GM18873 (cell line): Measurements from ENCODE around the gene IMMP2L.

Experiments
- ATAC-seq: cut with Tn5 transposase; IDR thresholded peaks from one replicate; pipeline ENCODE4 v1.9.1; 2021; ENCODE audit warnings: mild to moderate bottlenecking, moderate library complexity, moderate number of reproducible peaks; ENCODE audit not compliant: unreplicated experiment, low FRiP score

The IMMP2L gene

GRCh38 chr7:111232249-111233084 is 329.8 kb downstream of the IMMP2L start:
- ATAC-seq = peak; percentile 86

GRCh38 chr7:111229916-111230315 is 332.4 kb downstream of the IMMP2L start:
- no peak for ATAC-seq

GRCh38 chr7:111229181-111229740 is 333.0 kb downstream of the IMMP2L start:
- no peak for ATAC-seq

- ATAC-seq = no peak
These were observed 333.9 kb downstream of the IMMP2L start for GRCh38 chr7:111228437-111228836.

GRCh38 chr7:111226800-111227199 is 335.5 kb downstream of the IMMP2L start:
- ATAC-seq = no peak

- ATAC-seq = no peak
These were observed 337.7 kb downstream of the IMMP2L start for GRCh38 chr7:111224354-111225231.

GRCh38 chr7:111223802-111224253 is 338.5 kb downstream of the IMMP2L start:
- no peak for ATAC-seq

- no peak for ATAC-seq
These were observed 346.7 kb downstream of the IMMP2L start for GRCh38 chr7:111215550-111215949.

- ATAC-seq = no peak
These were observed 349.3 kb downstream of the IMMP2L start for GRCh38 chr7:111212857-111213523.

- ATAC-seq = no peak
These were observed 351.3 kb downstream of the IMMP2L start for GRCh38 chr7:111210996-111211395.

GRCh38 chr7:111210043-111210442 is 352.2 kb downstream of the IMMP2L start:
- ATAC-seq = no peak

GRCh38 chr7:111205251-111205650 is 357.0 kb downstream of the IMMP2L start:
- ATAC-seq = no peak

GRCh38 chr7:111202321-111202720 is 360.0 kb downstream of the IMMP2L start:
- no peak for ATAC-seq

- ATAC-seq = no peak
These were observed 362.6 kb downstream of the IMMP2L start for GRCh38 chr7:111199643-111200042.

- ATAC-seq = no peak
These were observed 364.0 kb downstream of the IMMP2L start for GRCh38 chr7:111198255-111198654.

GRCh38 chr7:111196655-111197054 is 365.6 kb downstream of the IMMP2L start:
- ATAC-seq = no peak

- ATAC-seq = no peak
These were observed 369.5 kb downstream of the IMMP2L start for GRCh38 chr7:111192614-111193413.

- ATAC-seq = no peak
These were observed 371.5 kb downstream of the IMMP2L start for GRCh38 chr7:111190804-111191203.

- ATAC-seq = no peak
These were observed 377.3 kb downstream of the IMMP2L start for GRCh38 chr7:111184987-111185386.

- ATAC-seq = no peak
These were observed 379.0 kb downstream of the IMMP2L start for GRCh38 chr7:111183321-111183720.
